GM19238 (cell line): ENCODE measurements around the gene FOCAD.

Experiments used
- DNase-seq: peaks from one replicate; pipeline ENCODE4 v3.0.0; 2011; ENCODE audit warnings: low spot score; ENCODE audit not compliant: insufficient read length

The FOCAD gene

DNA sequence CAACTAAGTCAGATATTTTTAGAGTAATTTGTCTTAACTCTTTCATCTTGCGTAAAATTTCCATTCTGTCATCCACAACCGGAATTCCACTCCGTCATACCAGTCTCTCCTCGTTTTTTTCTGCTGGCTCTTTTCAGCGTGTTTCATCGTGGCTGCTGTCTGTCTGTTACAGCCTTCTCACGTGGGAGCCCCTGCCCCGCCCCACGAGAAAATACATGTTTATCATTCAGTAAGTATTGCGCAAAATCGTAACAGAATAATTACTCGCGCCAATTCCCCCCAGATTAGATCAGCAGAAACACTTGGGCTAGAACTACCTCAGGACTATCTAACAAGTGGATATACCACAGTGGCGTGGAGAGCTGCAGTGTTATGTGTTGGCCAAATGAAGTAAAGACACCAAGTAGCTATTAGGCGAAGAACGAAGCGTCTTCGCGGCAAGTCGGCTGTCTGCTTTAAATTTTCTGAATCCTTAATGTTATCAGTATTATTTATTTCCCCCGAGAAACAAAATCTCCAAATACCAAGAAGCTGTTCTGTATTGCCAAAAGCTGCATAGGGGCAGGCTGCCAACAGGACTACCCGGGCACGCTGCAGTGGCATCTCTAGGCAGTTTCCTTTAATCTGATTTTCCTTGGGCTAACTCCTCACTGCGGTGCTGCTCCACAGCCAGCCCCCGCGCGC lies 566 bp upstream of the FOCAD start:
- DNase-seq, result no peak

DNA sequence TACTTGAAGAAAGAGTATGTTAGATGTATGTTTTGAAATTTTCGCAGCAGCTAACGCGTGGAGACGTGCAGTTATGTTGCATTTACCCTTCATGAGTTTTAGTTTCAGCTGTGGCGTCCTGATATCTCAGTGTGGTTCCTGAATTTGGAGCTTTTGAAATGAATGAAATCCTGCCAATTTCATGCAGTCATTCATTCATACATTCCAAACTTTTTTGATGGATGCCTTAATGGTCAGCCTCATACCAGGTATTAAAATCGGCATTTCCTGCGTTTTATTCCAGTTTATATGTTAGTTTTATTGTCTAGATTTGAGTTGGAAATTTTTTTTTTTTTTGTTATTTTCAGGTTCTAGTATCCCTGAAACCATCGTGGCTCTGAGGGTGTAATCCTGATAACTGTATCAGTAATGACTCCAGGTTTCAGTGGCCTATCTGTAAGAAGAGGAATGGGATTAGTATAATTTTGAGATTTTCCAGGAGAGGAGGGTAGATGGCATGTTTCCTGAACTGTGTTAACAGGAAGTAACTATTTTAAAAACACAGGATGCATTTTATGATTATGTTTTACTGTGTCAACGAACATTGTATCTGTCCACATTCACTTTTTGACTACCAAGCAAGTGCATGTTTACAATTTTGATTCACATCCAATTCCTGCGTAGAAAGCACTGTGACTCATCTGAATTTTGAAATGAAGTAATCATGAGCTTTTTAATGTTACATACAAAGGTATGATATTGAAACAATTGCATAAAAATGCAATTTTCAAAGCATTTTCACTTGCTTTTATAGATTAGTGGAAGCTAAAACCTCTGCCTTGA lies 1.0 kb downstream of the FOCAD start:
- no peak for DNase-seq

DNA sequence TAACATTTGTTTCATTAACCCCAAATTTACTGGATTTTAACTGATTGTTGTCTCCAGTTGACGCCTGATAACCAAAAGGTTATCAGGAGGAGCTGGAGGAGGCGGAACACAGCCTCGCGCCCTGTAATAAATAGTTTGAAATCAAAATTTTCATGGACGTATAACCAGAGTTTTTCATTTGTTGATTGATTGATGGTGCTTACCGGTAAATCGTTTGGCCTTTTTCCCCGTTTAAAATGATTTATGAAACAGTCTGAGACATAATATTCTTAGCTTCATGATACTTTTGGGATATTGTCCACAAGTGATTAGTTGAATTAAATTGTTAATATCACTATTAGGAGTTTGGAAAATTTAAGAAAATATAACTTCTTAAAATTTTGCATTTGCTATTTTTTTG lies 1.7 kb downstream of the FOCAD start:
- no peak for DNase-seq

- no peak for DNase-seq
Observed at GRCh38 chr9:20689833-20690232, 5.8 kb downstream of the FOCAD start.

GRCh38 chr9:20692554-20692953 lies 8.5 kb downstream of the FOCAD start:
- DNase-seq, result no peak

- DNase-seq, result no peak
Observed at GRCh38 chr9:20693068-20693467, 9.0 kb downstream of the FOCAD start.

- no peak for DNase-seq
Observed at GRCh38 chr9:20694248-20694647, 10.2 kb downstream of the FOCAD start.

GRCh38 chr9:20697021-20697719 lies 13.1 kb downstream of the FOCAD start:
- no peak for DNase-seq

GRCh38 chr9:20698782-20699181 lies 14.7 kb downstream of the FOCAD start:
- DNase-seq, result no peak

- DNase-seq, result no peak
Observed at GRCh38 chr9:20701060-20701459, 17.0 kb downstream of the FOCAD start.

- no peak for DNase-seq
Observed at GRCh38 chr9:20702570-20702969, 18.5 kb downstream of the FOCAD start.

- DNase-seq, result no peak
Observed at GRCh38 chr9:20703146-20703545, 19.1 kb downstream of the FOCAD start.

- DNase-seq, result no peak
Observed at GRCh38 chr9:20707708-20708107, 23.6 kb downstream of the FOCAD start.

DNA sequence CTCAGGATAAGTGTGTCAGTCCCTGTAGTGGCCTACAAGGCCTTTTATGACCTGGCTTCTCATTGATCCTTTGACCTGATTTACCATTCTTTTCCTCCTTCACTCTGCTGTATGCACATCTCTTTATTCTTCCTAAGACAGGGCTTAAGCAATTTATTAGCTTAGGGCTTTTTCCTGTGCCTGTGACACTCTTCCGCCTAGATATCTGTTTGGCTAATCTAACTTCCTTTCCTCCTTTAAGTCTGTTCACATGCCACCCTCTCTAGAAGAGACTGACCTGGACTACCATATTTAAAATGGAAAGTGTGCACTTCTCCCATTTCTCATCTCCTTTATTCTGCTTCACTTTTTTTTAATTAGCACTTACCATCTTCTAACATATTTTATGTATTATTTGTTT lies 29.1 kb downstream of the FOCAD start:
- DNase-seq, result no peak

GRCh38 chr9:20714442-20715415 lies 30.7 kb downstream of the FOCAD start:
- no peak for DNase-seq

DNA sequence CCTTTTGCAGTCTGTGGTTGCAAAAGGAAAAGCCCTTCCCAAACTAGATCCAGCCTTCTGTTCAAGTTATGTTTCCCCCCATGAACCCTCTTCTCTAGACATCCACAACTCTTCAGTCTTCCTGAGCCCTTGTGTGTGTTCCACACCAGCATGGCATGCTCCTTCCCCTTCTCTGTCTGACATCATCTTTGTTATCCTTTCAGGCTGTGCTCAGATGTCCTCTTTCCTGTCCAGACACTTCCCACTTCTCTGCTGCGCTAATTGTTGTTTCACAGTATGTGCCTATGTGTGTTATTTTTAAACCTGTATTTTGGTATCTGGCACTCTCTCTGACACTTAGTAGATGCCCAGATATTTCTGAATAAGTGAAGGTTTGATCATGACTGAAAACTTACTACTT lies 38.2 kb downstream of the FOCAD start:
- DNase-seq, result no peak

DNA sequence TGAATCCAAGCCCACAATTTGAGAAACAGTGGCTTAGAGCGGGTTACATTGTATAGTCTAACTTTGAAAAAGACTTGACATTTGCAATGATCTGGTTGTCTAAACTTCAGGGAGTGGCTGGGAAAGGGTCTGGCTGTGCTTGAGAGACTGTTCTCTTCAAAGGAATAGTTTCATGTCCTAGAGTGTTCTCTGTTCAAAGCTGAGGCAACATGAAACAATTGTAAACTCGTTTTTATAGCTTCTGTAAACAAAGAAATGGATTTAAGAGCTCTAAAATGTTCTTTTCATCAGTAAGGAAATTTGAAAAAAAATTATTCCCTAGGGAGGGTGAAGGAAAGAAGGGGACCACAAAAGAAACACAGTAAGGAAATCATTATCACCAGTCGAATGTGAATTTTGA lies 41.6 kb downstream of the FOCAD start:
- DNase-seq, result no peak

GRCh38 chr9:20726144-20726543 lies 42.1 kb downstream of the FOCAD start:
- DNase-seq, result no peak

DNA sequence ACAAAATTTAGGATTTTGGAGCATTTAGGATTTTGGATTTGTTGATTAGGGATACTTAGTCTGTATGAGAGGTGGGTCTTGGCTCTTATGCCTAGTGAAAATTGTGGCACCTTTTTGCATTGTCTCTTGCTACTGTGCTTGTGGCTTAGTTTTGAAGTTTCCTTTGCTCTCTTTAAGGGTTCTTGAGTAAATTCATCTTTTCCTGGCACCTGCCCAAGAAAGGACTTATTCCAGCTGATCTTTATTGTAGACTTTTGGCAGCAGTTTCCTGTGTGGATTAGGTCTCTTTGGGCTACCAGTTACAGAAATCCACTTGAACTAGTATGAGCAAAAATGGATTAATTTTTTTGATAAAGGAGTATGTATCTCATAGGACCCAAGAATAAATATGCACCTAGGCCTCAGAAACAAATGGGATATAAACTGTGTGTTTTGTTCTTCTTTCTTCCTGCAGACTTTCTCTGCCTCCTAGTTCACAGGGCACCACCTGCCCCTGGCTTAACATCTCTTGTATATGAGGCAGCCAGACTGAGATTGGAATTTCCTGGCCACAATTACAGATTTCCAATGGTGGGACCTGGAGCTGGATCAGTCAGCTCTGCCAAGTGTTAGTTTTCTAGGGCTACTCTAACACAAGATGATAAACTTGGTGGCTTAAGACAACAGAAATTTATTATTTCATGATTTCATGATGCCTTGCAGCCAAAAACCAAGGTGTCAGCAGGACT lies 44.6 kb downstream of the FOCAD start:
- DNase-seq, result no peak

- DNase-seq, result no peak
Observed at GRCh38 chr9:20729523-20729922, 45.5 kb downstream of the FOCAD start.

DNA sequence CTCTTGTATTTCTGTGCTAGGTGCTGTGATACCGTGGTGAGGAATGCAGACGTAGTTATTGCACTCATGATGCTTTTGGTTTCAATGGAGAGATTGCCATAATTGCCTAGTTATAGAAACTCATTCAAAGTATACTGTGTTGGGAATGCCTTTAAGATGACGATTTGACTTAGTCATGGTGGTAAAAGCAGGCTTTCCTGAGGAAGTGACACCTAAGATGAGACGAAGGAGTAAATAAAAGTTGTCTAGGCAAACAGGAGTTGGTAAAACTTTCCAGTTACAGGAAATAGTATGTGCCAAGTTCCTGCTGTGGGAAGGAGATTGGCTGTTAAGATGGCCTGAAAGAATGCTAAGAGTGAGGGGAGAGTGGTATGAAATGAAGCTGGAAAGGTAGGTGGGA lies 48.1 kb downstream of the FOCAD start:
- no peak for DNase-seq
